HCT116 (cell line): ENCODE results near the gene LRRTM3. TPM values are rescaled to one million over a fixed set of nuclear protein-coding genes. Genes with fewer than 3 reads are reported as not detected.

Experiments used
- ATAC-seq: fragments of 200-7000 bp; cut with Tn5 transposase; 2 replicates; pipeline ENCODE4 v1.9.1; 2020; ENCODE audit warnings: mild to moderate bottlenecking, moderate library complexity
- BruUV-seq: library from RNA; stranded (reverse); fragments of 400-500 nt; replicated peaks from 2 replicates; lab custom pipeline; 2021; lab: Mats Ljungman, UMichigan
- CTCF ChIA-PET: fragments of 300-600 bp; sonication (Branson Sonifier 250); formaldehyde crosslinking; loops from one replicate; lab custom pipeline; 2021; ENCODE audit warnings: antibody characterized with exemption; lab: Charles Lee
- POLR2A ChIA-PET: fragments of 300-600, 350-600 bp; sonication (Branson Sonifier 250); formaldehyde crosslinking; loops from one replicate; lab custom pipeline; 2021; ENCODE audit warnings: antibody characterized with exemption; lab: Charles Lee
- RAD21 ChIA-PET, 2 experiments: fragments of 300-600 bp; sonication (Branson Sonifier 250); formaldehyde crosslinking; loops; one replicate each; lab custom pipeline; 2023; ENCODE audit warnings: low total read pairs in 2 of 2; ENCODE audit not compliant: uncharacterized antibody in 2 of 2, unreplicated experiment in 2 of 2, low non-redundant PET in 1 of 2; lab: Charles Lee
- DNase-seq: peaks from one replicate; pipeline ENCODE4 v3.0.0-alpha.2; 2010; ENCODE audit warnings: low read depth, low spot score
- H2AFZ ChIP-seq: fragments of 200-600 bp; shearing (Covaris generic), sonication (generic); 2 replicates; pipeline ENCODE4 v1.6.1; 2017; ENCODE audit warnings: low read depth, mixed run types, mixed read lengths, antibody characterized with exemption, low read length; ENCODE audit not compliant: poor library complexity, severe bottlenecking
- H3K27ac ChIP-seq: 2 replicates; pipeline ENCODE4 v1.5.1; 2012; ENCODE audit warnings: low read depth, low read length
- H3K27me3 ChIP-seq: fragments of 200-600 bp; sonication (generic); 2 replicates; pipeline ENCODE4 v1.6.1; 2016; ENCODE audit warnings: mixed run types, low read length, mixed read lengths; ENCODE audit not compliant: insufficient read depth
- H3K36me3 ChIP-seq, 2 experiments: fragments of 200-500 bp in 1 of 2; fragments of 200-600 bp in 1 of 2; sonication (Bioruptor generic) in 1 of 2; sonication (generic) in 1 of 2; 2 replicates each; pipeline versions ENCODE4 v1.5.1 to v1.6.1; 2014 to 2016; ENCODE audit warnings: low read length in 2 of 2, inconsistent platforms in 1 of 2, mixed read lengths in 1 of 2, mixed run types in 1 of 2; ENCODE audit not compliant: insufficient read depth in 2 of 2, control insufficient read depth in 1 of 2
- H3K4me1 ChIP-seq, 2 experiments: fragments of 200-600 bp in 1 of 2; sonication (generic) in 1 of 2; 2 replicates each; pipeline versions ENCODE4 v1.5.1 to v1.6.1; 2012 to 2017; ENCODE audit warnings: low read length in 2 of 2, inconsistent platforms in 1 of 2, mild to moderate bottlenecking in 1 of 2, mixed read lengths in 1 of 2, mixed run types in 1 of 2, moderate library complexity in 1 of 2; ENCODE audit not compliant: insufficient read depth in 2 of 2, control insufficient read depth in 1 of 2
- H3K4me2 ChIP-seq: fragments of 200-600 bp; sonication (generic); 2 replicates; pipeline ENCODE4 v1.6.1; 2017; ENCODE audit warnings: mixed run types, low read length, mixed read lengths
- H3K4me3 ChIP-seq, 2 experiments: fragments of 200-600 bp in 1 of 2; sonication (generic) in 1 of 2; replicated peaks in 1 of 2; 2 replicates each; pipeline ENCODE4 v1.5.1; 2011 to 2016; ENCODE audit warnings: low read length in 2 of 2, control low read depth in 1 of 2, low read depth in 1 of 2, mild to moderate bottlenecking in 1 of 2, mixed read lengths in 1 of 2, mixed run types in 1 of 2
- H3K79me2 ChIP-seq: fragments of 200-600 bp; sonication (generic); 2 replicates; pipeline ENCODE4 v1.6.1; 2017; ENCODE audit warnings: mild to moderate bottlenecking, mixed run types, low read length, moderate library complexity, mixed read lengths; ENCODE audit not compliant: insufficient read depth
- H3K9ac ChIP-seq: fragments of 200-600 bp; sonication (generic); 2 replicates; pipeline ENCODE4 v1.6.1; 2016; ENCODE audit warnings: low read length, mixed read lengths
- H3K9me2 ChIP-seq: fragments of 200-600 bp; sonication (generic), shearing (Covaris generic); 2 replicates; pipeline ENCODE4 v1.6.1; 2017; ENCODE audit warnings: mixed run types, mild to moderate bottlenecking, moderate library complexity; ENCODE audit not compliant: insufficient read depth
- H3K9me3 ChIP-seq, 2 experiments: fragments of 200-500 bp in 1 of 2; fragments of 200-600 bp in 1 of 2; sonication (Bioruptor generic) in 1 of 2; sonication (generic) in 1 of 2; 2 replicates each; pipeline ENCODE4 v1.6.1; 2014 to 2017; ENCODE audit warnings: low read length in 2 of 2, mixed read lengths in 2 of 2, inconsistent platforms in 1 of 2, low read depth in 1 of 2, mild to moderate bottlenecking in 1 of 2, mixed run types in 1 of 2, moderate library complexity in 1 of 2; ENCODE audit not compliant: control insufficient read depth in 1 of 2, insufficient read depth in 1 of 2
- H4K20me1 ChIP-seq: fragments of 200-600 bp; sonication (generic), shearing (Covaris generic); 2 replicates; pipeline ENCODE4 v1.6.1; 2017; ENCODE audit warnings: mixed run types, mild to moderate bottlenecking, moderate library complexity; ENCODE audit not compliant: insufficient read depth
- ATF3 ChIP-seq: IDR thresholded peaks from 2 replicates; pipeline ENCODE4 v1.6.1; 2012
- CBX3 ChIP-seq: IDR thresholded peaks from 2 replicates; pipeline ENCODE4 v1.6.1; 2012; ENCODE audit warnings: low read depth
- CTCF ChIP-seq, 3 experiments: fragments of 200-600 bp in 1 of 3; sonication (generic) in 1 of 3; IDR thresholded peaks in 2 of 3; conservative IDR thresholded peaks in 1 of 3; 2 replicates each; pipeline ENCODE4 v1.5.1; 2012 to 2017; ENCODE audit warnings: low read depth in 2 of 3, low read length in 2 of 3, antibody characterized with exemption in 1 of 3, borderline replicate concordance in 1 of 3, control low read depth in 1 of 3, mild to moderate bottlenecking in 1 of 3, mixed read lengths in 1 of 3, mixed run types in 1 of 3, moderate library complexity in 1 of 3; ENCODE audit not compliant: insufficient read depth in 1 of 3
- EGR1 ChIP-seq: IDR thresholded peaks from 2 replicates; pipeline ENCODE4 v1.6.1; 2012; ENCODE audit warnings: low read depth
- EZH2 ChIP-seq: fragments of 200-600 bp; sonication (generic); IDR thresholded peaks from 2 replicates; pipeline ENCODE4 v1.6.1; 2017; ENCODE audit warnings: antibody characterized with exemption, mixed run types
- EZH2phosphoT487 ChIP-seq: fragments of 200-600 bp; IDR thresholded peaks from 2 replicates; pipeline ENCODE4 v1.6.1; 2018; ENCODE audit warnings: antibody characterized with exemption, borderline replicate concordance
- FOSL1 ChIP-seq: IDR thresholded peaks from 2 replicates; pipeline ENCODE4 v1.6.1; 2012; ENCODE audit warnings: low read depth
- JUND ChIP-seq: IDR thresholded peaks from 2 replicates; pipeline ENCODE4 v1.6.1; 2012
- MAX ChIP-seq: IDR thresholded peaks from 2 replicates; pipeline ENCODE4 v1.6.1; 2012
- POLR2AphosphoS5 ChIP-seq: IDR thresholded peaks from 2 replicates; pipeline ENCODE4 v1.6.1; 2011; ENCODE audit warnings: mild to moderate bottlenecking, low read depth, low read length, moderate library complexity
- RAD21 ChIP-seq: IDR thresholded peaks from 2 replicates; pipeline ENCODE4 v1.6.1; 2012; ENCODE audit warnings: low read depth, mild to moderate bottlenecking
- REST ChIP-seq: IDR thresholded peaks from 2 replicates; pipeline ENCODE4 v1.6.1; 2012; ENCODE audit warnings: low read depth
- SIN3A ChIP-seq: IDR thresholded peaks from 2 replicates; pipeline ENCODE4 v1.6.1; 2012; ENCODE audit warnings: low read depth
- SRF ChIP-seq: IDR thresholded peaks from 2 replicates; pipeline ENCODE4 v1.6.1; 2012; ENCODE audit warnings: low read depth
- YY1 ChIP-seq: IDR thresholded peaks from 2 replicates; pipeline ENCODE4 v1.6.1; 2011; ENCODE audit warnings: low read length, low read depth, moderate library complexity, mild to moderate bottlenecking; ENCODE audit not compliant: insufficient replicate concordance; ENCODE audit errors: extremely low read depth
- ZFX ChIP-seq: fragments of 450-650 bp; IDR thresholded peaks from 2 replicates; pipeline ENCODE4 v1.6.1; 2017
- intact Hi-C: fragments of 100-400 bp; cut with micrococcal nuclease; formaldehyde crosslinking; loops from 2 replicates; pipeline ENCODE4 v1.10.0; 2022
- total RNA-seq: library from RNA; stranded (reverse); gene quantifications from one replicate; pipeline ENCODE4 v1.2.1, GENCODE V29; 2021; ENCODE audit not compliant: unreplicated experiment

The LRRTM3 gene
- total RNA-seq, 1 experiment from 2014 or later = not detected

- CTCF ChIA-PET = interaction anchor here (1.1 kb wide), 1 partner anchor 13 kb away, joined by 3 read pairs; no protein-coding TSS in a partner anchor
- POLR2A ChIA-PET = no interaction called here
- Histone ChIP-seq H3K27me3 (no peaks in the 10 kb centered on the region), H3K4me3 (no peak overlapping the region), H3K36me3 (no peaks in the 10 kb centered on the region), H3K9me3 (no peaks in the 10 kb centered on the region), H2AFZ (peak overlapping the region; percentile 59), H3K79me2 (no peaks in the 10 kb centered on the region), H3K27ac (no peak overlapping the region), H3K4me1 (peaks cover 0 to 4% of the 10 kb centered on the region in 2 experiments; a peak in 1 of 4 replicates), H3K9ac (no peak overlapping the region), H3K9me2 (0 out of 2 replicates have a peak, but pooled peaks cover 6% of the 10 kb centered on the region), H3K4me2 (peak overlapping the region; percentile 4; the same call in 1 of the 2 replicates), H4K20me1 (no peaks in the 10 kb centered on the region)
- DNase-seq (no peak), ATAC-seq (no peak)
- TF ChIP-seq YY1 (no peak), SRF (no peak), MAX (no peak), EGR1 (no peak), EZH2phosphoT487 (no peak), FOSL1 (no peak), ATF3 (no peak)
- no TSS peak for BruUV-seq
- intact Hi-C loops = no loop called here
- RAD21 ChIA-PET = no interaction called here
Observed at GRCh38 chr10:67015225-67015624, 89.4 kb downstream of the LRRTM3 start.

- BruUV-seq = no TSS peak
- Histone ChIP-seq H3K9ac (no peak overlapping the region), H3K4me1 (peaks cover 0 to 4% of the 10 kb centered on the region in 2 experiments; a peak in 1 of 4 replicates), H4K20me1 (no peaks in the 10 kb centered on the region), H3K79me2 (no peaks in the 10 kb centered on the region), H3K4me2 (no peak overlapping the region), H2AFZ (no peak overlapping the region), H3K9me2 (0 out of 2 replicates have a peak, but pooled peaks cover 4% of the 10 kb centered on the region), H3K27ac (no peak overlapping the region), H3K9me3 (no peaks in the 10 kb centered on the region), H3K36me3 (no peaks in the 10 kb centered on the region), H3K27me3 (no peaks in the 10 kb centered on the region), H3K4me3 (no peak overlapping the region)
- no peak for DNase-seq
- RAD21 ChIA-PET = no interaction called here
- intact Hi-C loops = no loop called here
- CTCF ChIA-PET = no interaction called here
- POLR2A ChIA-PET = no interaction called here
- ATAC-seq = no peak
- TF ChIP-seq EGR1 = no peak
- no peak for TF ChIP-seq EZH2
- TF ChIP-seq YY1 = no peak
- TF ChIP-seq CBX3 = no peak
- no peak for TF ChIP-seq SIN3A
- TF ChIP-seq EZH2phosphoT487 = no peak
- no peak for TF ChIP-seq REST
- TF ChIP-seq ZFX = no peak
- no peak for TF ChIP-seq POLR2AphosphoS5
- no peak for TF ChIP-seq JUND
- TF ChIP-seq CTCF (IDR thresholded peaks at IDR 0.05 in 2 of 3, conservative IDR thresholded peaks at IDR 0.05 in 1 of 3; ENCODE audit: borderline replicate concordance in 1 of 3, insufficient read depth in 1 of 3, low read depth in 2 of 3, low read length in 2 of 3) = no peak
- TF ChIP-seq RAD21 = no peak
Observed at GRCh38 chr10:67017218-67017617, 91.4 kb downstream of the LRRTM3 start.
